ENCODE measurements around the gene SLC22A16.
"Not testable (repeated sequence)": the region's sequence is repeated elsewhere in the genome, so short reads cannot be mapped to it uniquely, and the experiment has no call there.

- TF ChIP-seq POLR2A (IDR thresholded peaks at IDR 0.05), result not testable (repeated sequence)
- TF ChIP-seq, protein P1, sequence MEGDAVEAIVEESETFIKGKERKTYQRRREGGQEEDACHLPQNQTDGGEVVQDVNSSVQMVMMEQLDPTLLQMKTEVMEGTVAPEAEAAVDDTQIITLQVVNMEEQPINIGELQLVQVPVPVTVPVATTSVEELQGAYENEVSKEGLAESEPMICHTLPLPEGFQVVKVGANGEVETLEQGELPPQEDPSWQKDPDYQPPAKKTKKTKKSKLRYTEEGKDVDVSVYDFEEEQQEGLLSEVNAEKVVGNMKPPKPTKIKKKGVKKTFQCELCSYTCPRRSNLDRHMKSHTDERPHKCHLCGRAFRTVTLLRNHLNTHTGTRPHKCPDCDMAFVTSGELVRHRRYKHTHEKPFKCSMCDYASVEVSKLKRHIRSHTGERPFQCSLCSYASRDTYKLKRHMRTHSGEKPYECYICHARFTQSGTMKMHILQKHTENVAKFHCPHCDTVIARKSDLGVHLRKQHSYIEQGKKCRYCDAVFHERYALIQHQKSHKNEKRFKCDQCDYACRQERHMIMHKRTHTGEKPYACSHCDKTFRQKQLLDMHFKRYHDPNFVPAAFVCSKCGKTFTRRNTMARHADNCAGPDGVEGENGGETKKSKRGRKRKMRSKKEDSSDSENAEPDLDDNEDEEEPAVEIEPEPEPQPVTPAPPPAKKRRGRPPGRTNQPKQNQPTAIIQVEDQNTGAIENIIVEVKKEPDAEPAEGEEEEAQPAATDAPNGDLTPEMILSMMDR (IDR thresholded peaks at IDR 0.05), result not testable (repeated sequence)
These were observed 28.5 kb upstream of the SLC22A16 start for GRCh38 chr6:110504891-110505290.
